HK-2 (cell line): ENCODE measurements around the gene CYP1A1.
"Not testable (repeated sequence)": the region's sequence is repeated elsewhere in the genome, so short reads cannot be mapped to it uniquely, and the experiment has no call there.

Source experiments
- DNase-seq: peaks from one replicate; pipeline ENCODE4 v3.0.0-alpha.2; 2018; ENCODE audit not compliant: unreplicated experiment

Gene CYP1A1

GRCh38 chr15:74725225-74725774, at the start of gene CYP1A1:
TSS of gene CYP1A1 (minus strand) at chr15:74725528. CDS start at chr15:74723097, 2,431 bp downstream.
- DNase-seq = no peak

- DNase-seq = no peak
Measured at GRCh38 chr15:74773731-74774252, 48.5 kb upstream of the CYP1A1 start.

- DNase-seq = no peak
Measured at GRCh38 chr15:74773329-74773728, 48.0 kb upstream of the CYP1A1 start.

GRCh38 chr15:74770211-74770903, 45.0 kb upstream of the CYP1A1 start:
- DNase-seq = no peak

GRCh38 chr15:74769463-74770025, 44.2 kb upstream of the CYP1A1 start:
- no peak for DNase-seq

- DNase-seq = peak; percentile 52
Measured at GRCh38 chr15:74768771-74769342, 43.5 kb upstream of the CYP1A1 start.

- DNase-seq = no peak
Measured at GRCh38 chr15:74768099-74768770, 42.9 kb upstream of the CYP1A1 start.

GRCh38 chr15:74767167-74768098, 42.1 kb upstream of the CYP1A1 start:
- no peak for DNase-seq

- no peak for DNase-seq
Measured at GRCh38 chr15:74763416-74763815, 38.1 kb upstream of the CYP1A1 start.

- DNase-seq = no peak
Measured at GRCh38 chr15:74762791-74763150, 37.4 kb upstream of the CYP1A1 start.

- DNase-seq = no peak
Measured at GRCh38 chr15:74758736-74759135, 33.4 kb upstream of the CYP1A1 start.

GRCh38 chr15:74754593-74755215, 29.4 kb upstream of the CYP1A1 start:
- no peak for DNase-seq

GRCh38 chr15:74752531-74752930, 27.2 kb upstream of the CYP1A1 start:
- DNase-seq = peak; percentile 29

- DNase-seq = no peak
Measured at GRCh38 chr15:74752011-74752410, 26.7 kb upstream of the CYP1A1 start.

- DNase-seq = no peak
Measured at GRCh38 chr15:74750751-74751150, 25.4 kb upstream of the CYP1A1 start.

- no peak for DNase-seq
Measured at GRCh38 chr15:74749832-74750231, 24.5 kb upstream of the CYP1A1 start.

- no peak for DNase-seq
Measured at GRCh38 chr15:74748322-74748946, 23.1 kb upstream of the CYP1A1 start, which contains the start of gene CYP1A2. TSS of gene CYP1A2 (plus strand) at chr15:74748845. CDS start at chr15:74749739, 894 bp downstream.

GRCh38 chr15:74746389-74746788, 21.1 kb upstream of the CYP1A1 start:
- no peak for DNase-seq

GRCh38 chr15:74742422-74742821, 17.1 kb upstream of the CYP1A1 start:
- no peak for DNase-seq

GRCh38 chr15:74738239-74738638, 12.9 kb upstream of the CYP1A1 start:
- DNase-seq = not testable (repeated sequence)
